ENCODE measurements around the gene SLC44A1.

SLC44A1 gene

DNA sequence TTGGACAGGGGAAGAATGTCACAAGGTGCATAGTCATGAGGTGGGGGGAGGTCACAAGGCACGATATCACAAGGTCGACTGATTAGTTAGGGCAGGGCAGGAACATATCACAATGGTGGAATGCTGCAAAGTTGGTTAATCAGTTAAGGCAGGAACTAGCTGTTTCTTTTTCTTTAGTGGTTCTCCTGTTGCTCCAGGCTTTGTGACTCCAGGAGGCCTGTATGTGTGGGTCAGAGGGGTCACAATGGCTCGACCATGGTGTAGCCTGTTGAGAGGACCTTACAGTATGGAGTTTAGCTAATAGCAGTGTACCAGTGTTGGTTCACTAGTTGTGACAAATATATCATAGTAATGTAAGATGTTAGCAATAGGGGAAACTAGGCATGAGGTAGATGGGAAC lies 191.0 kb downstream of the SLC44A1 start:
- H3K27ac ChIP-seq = no peak overlapping the region
- H3K4me3 ChIP-seq (ENCODE audit: low read depth, low read length) = no peak overlapping the region
- TF ChIP-seq CTCF (IDR thresholded peaks at IDR 0.05; ENCODE audit: low read depth, low read length) = no peak
- no peaks in the 10 kb centered on the region for H3K27me3 ChIP-seq (ENCODE audit: insufficient read depth, low read depth, severe bottlenecking)
- H3K9me3 ChIP-seq (ENCODE audit: severe bottlenecking) = peaks cover 3% of the 10 kb centered on the region
- DNase-seq = no peak
- H3K36me3 ChIP-seq = no peaks in the 10 kb centered on the region; the same call in 1 of the 2 replicates

DNA sequence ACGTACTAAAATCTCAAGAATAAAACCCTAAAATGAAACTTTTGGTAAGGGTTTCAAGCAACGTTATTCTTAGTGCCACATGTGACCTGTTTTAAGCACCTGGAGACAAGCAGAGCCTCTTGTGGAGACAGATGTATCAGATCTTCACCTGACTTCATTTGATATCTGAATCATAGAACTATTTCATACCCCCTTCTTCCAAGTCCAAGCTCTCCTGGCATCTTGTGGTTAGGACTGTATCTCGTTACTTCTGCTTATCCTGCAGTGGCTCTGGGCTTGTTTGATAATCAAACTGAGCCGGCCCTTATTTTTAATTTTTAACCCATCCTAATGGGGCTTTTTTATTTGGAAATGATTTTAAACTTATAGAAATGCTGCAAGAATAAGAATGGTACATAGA lies 192.3 kb downstream of the SLC44A1 start:
- TF ChIP-seq CTCF (IDR thresholded peaks at IDR 0.05; ENCODE audit: low read depth, low read length) = no peak
- DNase-seq = no peak
- no peak overlapping the region for H3K4me3 ChIP-seq (ENCODE audit: low read depth, low read length)
- H3K36me3 ChIP-seq = no peaks in the 10 kb centered on the region; the same call in 1 of the 2 replicates
- no peak overlapping the region for H3K27ac ChIP-seq
- H3K9me3 ChIP-seq (ENCODE audit: severe bottlenecking) = peaks cover 3% of the 10 kb centered on the region
- H3K27me3 ChIP-seq (ENCODE audit: insufficient read depth, low read depth, severe bottlenecking) = no peaks in the 10 kb centered on the region

- Histone ChIP-seq H3K4me3 (ENCODE audit: low read depth, low read length) (no peak overlapping the region), H3K9me3 (ENCODE audit: severe bottlenecking) (peaks cover 3% of the 10 kb centered on the region)
- TF ChIP-seq CTCF (IDR thresholded peaks at IDR 0.05; ENCODE audit: low read depth, low read length) = no peak
Measured at GRCh38 chr9:105437704-105438103, 193.3 kb downstream of the SLC44A1 start.

DNA sequence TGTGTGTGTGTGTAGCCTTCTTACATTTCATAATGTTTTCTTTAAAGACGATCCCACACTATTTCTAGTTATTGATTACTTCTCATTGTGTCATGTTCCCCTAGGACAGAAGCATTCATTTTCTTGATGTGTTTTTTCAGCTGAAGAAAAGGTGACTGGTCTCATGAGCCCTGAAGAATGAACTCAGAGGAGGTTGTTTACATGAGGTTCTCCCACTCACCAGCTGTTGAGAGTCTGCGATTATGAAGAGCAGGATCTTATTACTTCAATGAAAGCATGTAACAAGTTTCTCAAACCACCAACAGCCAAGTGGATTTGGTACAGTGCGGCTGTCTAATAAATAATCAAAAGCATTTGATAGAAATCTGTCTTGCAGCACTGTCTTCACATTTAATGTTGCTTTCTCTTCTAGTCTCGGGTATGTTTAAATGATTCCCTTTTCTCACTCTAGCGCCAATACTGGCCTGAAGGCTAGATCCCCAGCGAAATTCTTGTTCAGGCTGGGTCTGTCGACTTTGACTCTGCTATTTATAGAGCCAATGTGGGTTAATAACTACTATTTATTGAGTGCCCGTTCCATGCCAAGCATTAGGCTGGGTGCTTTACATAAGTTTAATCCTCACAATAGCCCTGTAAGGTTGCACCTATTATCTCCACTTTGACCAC lies 193.8 kb downstream of the SLC44A1 start:
- H3K36me3 ChIP-seq = no peaks in the 10 kb centered on the region; the same call in 1 of the 2 replicates
- TF ChIP-seq CTCF (IDR thresholded peaks at IDR 0.05; ENCODE audit: low read depth, low read length) = no peak
- H3K27me3 ChIP-seq (ENCODE audit: insufficient read depth, low read depth, severe bottlenecking) = no peaks in the 10 kb centered on the region
- no peak overlapping the region for H3K4me3 ChIP-seq (ENCODE audit: low read depth, low read length)
- DNase-seq = no peak
- H3K9me3 ChIP-seq (ENCODE audit: severe bottlenecking) = peaks cover 3% of the 10 kb centered on the region
- H3K27ac ChIP-seq = peak overlapping the region; percentile 5; the same call in 1 of the 2 replicates

More at GRCh38 chr9:105437704-105438103, 193.3 kb downstream of the SLC44A1 start:
- no peaks in the 10 kb centered on the region; the same call in 1 of the 2 replicates for H3K36me3 ChIP-seq
- H3K27me3 ChIP-seq (ENCODE audit: insufficient read depth, low read depth, severe bottlenecking) = no peaks in the 10 kb centered on the region
- peak overlapping the region; percentile 5; the same call in 1 of the 2 replicates for H3K27ac ChIP-seq
- DNase-seq = no peak

- Histone ChIP-seq H3K36me3 (no peaks in the 10 kb centered on the region; the same call in 1 of the 2 replicates), H3K9me3 (ENCODE audit: severe bottlenecking) (peaks cover 3% of the 10 kb centered on the region), H3K27me3 (ENCODE audit: insufficient read depth, low read depth, severe bottlenecking) (no peaks in the 10 kb centered on the region), H3K4me3 (ENCODE audit: low read depth, low read length) (no peak overlapping the region), H3K27ac (no peak overlapping the region)
- DNase-seq = no peak
- no peak for TF ChIP-seq CTCF (IDR thresholded peaks at IDR 0.05; ENCODE audit: low read depth, low read length)
Measured at GRCh38 chr9:105439428-105439827, 195.0 kb downstream of the SLC44A1 start.
